SIG-M5 treated with dmso at 0.1 percent for 504 hours (cell line): ENCODE measurements around the gene CHTF18.

ENCODE experiments used
- DNase-seq: peaks from one replicate; lab custom pipeline; 2025; ENCODE audit not compliant: unreplicated experiment; lab: John Stamatoyannopoulos, UW

Gene CHTF18

DNA sequence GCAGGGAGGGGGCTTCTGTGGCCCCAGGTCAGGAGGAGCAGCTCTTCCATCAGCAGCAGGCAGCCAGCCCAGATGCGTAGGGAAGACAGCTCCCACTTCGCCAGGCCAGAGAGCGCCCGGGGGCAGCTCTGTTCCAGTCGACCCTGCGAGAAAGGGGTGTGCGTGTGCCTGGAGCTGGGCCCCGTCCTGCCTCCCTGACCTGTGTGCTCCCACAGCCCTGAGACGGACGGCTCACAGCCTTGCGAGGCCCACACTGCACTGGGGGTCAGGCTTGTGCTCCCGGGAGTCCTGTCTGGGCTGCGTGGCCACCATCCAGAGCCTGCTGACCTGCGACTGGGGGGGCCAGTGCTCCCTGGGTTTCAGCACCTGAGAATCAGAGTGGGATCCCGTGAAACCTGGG lies 28.4 kb upstream of the CHTF18 start:
- DNase-seq = no peak

DNA sequence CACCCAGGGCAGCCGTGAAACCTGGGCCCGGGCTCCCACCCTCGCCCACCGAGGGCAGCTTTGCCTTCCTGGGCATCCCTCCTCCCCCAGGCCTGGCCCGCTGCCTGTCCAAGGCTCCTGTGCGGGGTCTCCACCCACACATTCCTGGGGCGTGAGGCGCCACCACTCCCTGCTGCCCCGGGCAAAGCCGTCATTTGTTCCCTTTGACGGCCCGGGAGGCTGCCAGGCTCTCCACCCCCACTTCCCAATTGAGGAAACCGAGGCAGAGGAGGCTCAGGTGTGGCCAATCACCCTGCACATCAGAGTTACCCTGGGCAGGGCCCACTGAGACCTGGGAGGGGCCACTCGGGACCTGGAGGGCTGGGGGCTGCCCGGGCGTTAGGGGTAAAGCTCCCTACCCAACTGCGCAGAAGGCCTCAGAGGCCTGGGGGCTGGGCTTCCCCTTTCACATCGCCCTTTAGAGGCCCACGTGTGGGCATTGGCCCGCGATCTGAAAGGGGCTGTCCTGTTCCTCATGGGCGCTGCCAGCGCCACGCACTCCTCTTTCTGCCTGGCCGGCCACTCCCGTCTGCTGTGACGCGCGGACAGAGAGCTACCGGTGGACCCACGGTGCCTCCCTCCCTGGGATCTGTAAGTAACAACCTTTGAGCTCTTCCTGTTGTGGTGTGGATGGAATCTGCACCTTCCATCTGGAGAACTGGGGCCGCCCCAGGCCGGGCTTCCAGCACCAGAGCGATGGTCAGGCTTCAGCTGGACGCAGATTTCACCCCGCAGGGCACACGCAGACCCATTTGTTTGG lies 27.7 kb upstream of the CHTF18 start, which contains the start of gene MSLN:
MSLN (plus strand) TSS at position 190 of the 799 bp plus-strand sequence. CDS start 1,947 bp downstream, outside the sequence.
- no peak for DNase-seq

DNA sequence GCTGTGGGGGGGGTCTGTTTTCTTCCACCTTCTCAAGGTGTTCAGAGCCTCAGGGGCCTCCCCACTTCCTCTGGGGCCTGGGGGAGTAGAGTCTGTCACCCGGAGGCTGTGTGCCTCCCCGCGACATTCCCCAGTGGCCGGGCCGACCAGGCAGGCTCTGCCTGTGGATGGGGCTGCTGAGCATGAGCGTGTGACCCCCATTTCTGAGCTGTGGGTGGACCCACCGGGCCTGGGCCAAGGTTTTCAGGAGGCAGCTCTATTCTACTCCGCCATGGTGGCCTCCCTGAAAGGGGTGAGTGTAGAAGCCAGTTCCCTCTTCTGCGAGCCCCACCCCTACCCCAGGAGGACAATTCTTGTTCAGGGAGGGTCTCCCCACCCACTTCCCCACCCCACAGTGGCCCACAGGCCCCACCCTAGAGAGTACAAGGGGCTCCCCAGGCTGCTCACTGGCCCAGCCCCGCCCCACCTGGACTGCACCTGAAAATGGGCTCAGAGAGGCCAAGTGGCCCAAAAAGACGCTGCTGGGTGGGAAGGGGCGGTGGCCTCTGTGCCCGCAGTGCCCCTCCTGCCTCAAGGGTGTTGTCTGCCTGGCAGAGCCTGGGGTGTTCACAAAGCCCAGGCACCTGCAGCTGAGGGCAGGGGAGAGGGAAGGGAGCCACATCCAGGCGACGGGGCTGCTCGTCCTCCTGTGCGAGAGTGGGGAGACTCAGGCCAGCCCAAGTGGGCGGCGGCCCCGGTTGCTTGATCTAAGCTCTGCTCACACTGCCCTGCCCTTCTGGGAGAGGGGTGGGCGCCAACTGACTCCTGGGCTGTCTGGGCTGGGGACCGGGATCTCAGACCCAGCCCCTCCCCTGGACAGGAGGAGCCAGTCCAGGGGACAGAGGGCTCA lies 26.6 kb upstream of the CHTF18 start:
- DNase-seq = no peak

DNA sequence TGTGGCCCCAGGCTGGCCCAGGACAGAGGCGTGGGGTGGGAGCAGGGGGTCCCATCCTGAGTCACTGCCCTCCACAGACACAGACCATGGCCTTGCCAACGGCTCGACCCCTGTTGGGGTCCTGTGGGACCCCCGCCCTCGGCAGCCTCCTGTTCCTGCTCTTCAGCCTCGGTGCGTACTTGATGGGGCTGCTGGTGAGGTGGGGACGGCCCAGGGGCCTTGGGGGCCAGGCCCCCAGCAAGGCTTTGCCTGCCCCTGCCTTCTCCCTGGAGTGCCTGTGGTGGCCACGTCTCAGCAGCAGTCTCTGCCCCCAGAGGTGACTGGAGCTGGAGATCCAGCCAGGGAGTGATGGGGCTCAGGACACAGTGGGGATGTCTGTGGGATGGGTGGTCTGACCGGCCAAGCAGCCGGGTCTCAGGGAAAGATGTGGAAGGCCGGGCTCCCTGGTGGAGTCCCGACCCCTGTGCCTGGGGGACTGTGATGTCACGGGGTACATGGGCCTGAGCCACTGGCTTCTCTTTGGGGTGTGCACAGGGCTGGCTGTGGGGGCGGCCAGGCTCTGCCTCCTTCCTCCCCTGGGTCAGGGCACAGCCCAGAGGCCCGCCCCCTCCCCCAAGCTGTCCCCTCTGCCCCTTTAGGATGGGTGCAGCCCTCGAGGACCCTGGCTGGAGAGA lies 25.7 kb upstream of the CHTF18 start:
- DNase-seq = no peak

DNA sequence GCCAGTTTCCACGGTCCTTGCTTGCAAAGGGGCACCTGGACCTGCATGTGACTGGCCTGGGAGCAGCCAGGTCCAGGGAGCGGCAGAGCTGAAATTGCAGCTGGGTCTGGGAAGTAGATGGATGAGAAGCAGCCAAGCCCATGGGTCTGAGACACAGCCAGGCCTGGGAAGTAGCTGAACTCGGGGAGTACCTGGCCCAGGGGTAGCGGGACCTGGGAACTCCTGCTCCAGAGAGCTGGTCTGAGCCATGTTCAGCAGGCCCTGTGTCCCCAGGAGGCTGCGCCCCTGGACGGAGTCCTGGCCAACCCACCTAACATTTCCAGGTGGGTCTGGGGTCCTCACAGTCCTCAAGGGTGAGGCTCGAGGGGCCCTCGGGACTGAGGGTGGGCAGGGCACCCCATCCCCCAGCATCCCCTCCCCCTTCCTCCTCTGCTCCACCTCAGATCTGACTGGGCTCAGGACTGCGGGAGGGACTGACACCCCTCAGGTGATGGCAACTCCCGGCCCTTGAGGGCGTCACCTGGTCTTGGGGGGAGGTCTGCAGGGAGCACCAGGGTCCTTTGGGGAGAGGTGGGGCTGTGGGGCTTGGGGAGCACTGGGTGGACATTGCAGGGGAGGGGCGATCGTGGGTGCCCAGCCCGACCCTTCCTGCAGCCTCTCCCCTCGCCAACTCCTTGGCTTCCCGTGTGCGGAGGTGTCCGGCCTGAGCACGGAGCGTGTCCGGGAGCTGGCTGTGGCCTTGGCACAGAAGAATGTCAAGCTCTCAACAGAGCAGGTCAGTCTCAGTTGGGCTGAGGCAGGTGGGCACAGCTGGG lies 24.8 kb upstream of the CHTF18 start:
- DNase-seq = no peak

DNA sequence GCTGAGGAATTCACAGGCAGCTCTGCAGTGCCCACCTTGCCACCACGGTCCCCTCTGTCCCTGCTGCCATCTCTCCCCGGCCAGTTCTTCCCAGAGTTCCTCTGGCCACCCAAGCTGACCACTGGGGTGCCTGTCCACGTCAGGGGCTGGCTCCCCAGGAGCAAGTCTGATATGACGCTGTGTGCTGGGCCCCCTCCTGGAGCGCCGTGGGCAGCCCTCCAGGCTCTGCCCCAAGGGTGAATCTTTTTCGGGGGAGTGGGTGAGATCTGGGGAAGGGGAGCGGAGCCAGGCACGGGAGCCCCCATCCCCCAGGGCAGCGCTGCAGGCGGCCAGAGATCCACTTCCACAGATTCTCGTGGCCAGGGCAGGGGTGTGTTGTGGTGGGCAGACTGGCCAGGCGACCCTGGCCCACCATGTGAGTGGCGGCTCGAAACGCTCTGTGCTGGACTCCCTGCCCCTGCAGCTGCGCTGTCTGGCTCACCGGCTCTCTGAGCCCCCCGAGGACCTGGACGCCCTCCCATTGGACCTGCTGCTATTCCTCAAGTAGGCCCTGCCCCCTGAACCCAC lies 24.2 kb upstream of the CHTF18 start:
- DNase-seq = no peak

DNA sequence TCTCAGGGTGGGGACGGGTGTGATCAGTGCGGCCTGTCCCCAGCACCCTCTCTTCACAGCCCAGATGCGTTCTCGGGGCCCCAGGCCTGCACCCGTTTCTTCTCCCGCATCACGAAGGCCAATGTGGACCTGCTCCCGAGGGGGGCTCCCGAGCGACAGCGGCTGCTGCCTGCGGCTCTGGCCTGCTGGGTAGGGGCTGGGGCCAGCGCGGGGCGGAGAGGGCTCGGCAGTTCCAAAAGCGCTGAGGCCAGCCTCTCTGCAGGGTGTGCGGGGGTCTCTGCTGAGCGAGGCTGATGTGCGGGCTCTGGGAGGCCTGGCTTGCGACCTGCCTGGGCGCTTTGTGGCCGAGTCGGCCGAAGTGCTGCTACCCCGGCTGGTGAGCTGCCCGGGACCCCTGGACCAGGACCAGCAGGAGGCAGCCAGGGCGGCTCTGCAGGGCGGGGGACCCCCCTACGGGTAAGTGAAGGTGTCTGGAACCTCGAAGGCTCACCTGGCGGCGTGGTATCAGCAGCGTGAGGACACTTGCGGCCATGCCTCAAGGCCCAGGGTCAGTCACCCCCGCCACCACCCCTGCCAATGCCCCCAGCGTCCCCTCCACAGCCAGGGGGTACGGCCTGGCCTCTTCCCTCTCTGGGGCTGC lies 23.5 kb upstream of the CHTF18 start:
- no peak for DNase-seq

DNA sequence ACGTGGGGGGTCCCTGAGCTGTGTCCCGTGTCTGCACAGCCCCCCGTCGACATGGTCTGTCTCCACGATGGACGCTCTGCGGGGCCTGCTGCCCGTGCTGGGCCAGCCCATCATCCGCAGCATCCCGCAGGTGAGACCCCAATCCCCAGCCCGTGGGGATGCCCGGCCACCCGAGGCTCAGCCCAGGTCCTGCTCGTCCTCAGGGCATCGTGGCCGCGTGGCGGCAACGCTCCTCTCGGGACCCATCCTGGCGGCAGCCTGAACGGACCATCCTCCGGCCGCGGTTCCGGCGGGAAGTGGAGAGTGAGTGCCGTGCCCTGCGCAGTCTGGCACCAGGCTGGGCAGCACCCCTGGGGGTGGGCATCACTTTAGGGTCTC lies 22.9 kb upstream of the CHTF18 start:
- no peak for DNase-seq

DNA sequence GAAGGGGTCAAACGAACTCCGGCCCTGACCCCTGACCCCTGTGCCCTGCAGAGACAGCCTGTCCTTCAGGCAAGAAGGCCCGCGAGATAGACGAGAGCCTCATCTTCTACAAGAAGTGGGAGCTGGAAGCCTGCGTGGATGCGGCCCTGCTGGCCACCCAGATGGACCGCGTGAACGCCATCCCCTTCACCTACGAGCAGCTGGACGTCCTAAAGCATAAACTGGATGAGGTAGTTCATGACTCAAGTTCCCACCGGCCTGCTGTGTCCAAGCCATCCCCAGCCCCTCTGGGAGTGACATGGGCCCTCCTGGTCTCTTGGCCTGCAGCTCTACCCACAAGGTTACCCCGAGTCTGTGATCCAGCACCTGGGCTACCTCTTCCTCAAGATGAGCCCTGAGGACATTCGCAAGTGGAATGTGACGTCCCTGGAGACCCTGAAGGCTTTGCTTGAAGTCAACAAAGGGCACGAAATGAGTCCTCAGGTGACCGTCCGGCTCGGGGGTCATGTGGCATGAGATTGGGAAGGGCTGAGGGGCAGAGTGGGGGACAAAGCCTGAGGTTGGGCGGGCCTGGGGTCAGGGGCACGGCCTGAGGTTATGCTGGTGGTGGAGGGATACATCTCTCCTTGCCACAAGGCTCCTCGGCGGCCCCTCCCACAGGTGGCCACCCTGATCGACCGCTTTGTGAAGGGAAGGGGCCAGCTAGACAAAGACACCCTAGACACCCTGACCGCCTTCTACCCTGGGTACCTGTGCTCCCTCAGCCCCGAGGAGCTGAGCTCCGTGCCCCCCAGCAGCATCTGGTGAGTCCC lies 22.2 kb upstream of the CHTF18 start:
- no peak for DNase-seq

DNA sequence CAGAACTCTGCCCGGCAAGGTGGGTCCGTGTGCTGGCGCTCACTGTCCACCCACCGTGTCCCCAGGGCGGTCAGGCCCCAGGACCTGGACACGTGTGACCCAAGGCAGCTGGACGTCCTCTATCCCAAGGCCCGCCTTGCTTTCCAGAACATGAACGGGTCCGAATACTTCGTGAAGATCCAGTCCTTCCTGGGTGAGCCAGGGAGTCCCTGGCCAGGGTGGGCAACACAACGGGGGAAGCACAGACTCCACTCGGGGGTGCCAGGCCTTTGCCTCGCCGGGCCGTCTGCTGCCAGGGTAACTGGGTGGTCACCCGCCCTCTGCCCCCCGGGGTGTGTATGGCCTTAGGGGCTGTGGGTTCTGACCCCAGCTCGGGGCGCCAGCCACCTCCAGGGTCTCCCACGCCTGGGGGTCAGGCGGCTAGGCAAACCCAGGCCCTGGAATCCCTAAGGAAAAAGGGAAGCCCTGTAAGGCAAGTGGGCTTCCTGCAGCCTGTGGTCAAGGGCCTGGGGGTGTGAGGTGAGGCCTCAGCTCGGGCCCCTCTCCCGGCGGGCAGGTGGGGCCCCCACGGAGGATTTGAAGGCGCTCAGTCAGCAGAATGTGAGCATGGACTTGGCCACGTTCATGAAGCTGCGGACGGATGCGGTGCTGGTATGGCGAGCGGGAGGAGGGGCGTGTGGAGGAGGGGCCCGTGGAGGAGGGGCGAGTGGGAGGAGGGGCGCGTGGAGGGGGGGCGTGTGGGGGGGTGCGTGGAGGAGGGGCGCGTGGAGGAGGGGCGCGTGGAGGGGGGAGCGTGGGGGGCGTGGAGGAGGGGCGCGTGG lies 21.4 kb upstream of the CHTF18 start:
- DNase-seq = no peak

DNA sequence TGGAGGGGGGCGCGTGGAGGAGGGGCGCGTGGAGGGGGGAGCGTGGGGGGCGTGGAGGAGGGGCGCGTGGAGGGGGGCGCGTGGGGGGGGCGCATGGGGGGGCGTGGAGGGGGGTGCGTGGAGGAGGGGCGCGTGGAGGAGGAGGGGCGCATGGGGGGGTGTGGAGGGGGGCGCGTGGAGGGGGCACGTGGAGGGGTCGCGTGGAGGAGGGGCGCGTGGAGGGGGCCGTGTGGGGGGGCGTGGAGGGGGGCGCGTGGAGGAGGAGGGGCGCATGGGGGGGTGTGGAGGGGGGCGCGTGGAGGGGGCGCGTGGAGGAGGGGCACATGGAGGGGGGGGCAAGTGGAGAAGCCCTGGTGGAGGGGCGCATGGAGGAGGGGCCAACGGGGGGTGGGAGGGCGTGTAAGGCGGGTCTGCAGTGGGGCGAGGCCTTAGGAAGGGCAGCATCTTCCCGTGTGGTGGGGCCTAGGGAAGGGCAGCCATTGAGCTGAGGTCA lies 20.6 kb upstream of the CHTF18 start:
- DNase-seq = no peak

DNA sequence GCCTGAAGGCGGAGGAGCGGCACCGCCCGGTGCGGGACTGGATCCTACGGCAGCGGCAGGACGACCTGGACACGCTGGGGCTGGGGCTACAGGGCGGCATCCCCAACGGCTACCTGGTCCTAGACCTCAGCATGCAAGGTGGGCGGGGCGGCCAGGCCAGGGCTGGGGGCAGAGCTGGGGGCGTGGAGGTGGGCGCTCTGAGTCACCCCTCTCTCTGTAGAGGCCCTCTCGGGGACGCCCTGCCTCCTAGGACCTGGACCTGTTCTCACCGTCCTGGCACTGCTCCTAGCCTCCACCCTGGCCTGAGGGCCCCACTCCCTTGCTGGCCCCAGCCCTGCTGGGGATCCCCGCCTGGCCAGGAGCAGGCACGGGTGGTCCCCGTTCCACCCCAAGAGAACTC lies 20.0 kb upstream of the CHTF18 start:
- no peak for DNase-seq

DNA sequence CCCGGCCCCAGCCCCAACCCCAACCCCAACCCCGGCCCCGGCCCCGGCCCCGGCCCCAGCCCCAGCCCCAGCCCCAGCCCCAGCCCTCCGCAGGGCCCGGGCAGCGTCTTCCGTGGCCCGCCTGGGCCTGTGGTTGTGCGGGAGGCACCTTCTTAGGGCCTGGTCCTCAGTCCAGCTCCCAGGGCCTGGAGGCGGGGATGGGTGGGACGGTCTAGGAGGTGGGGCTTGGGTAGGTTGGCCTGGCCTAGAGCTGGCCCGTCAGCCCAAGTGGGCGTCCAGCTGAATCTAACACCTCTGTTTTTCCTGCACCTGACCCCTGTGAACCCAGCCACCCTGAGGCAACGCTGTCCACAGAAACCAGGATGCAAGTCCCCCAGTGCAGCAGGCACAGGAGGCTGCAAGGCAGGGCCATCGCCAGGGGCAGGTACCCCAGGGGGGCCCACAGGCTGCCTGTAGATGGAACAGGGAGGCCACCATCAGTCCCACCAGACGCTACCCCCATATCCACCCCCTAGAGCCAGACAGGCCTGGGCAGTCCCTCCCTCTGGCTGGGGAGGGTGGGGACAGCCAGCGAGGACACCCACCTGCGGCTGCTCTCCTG lies 19.1 kb upstream of the CHTF18 start:
- DNase-seq = no peak

DNA sequence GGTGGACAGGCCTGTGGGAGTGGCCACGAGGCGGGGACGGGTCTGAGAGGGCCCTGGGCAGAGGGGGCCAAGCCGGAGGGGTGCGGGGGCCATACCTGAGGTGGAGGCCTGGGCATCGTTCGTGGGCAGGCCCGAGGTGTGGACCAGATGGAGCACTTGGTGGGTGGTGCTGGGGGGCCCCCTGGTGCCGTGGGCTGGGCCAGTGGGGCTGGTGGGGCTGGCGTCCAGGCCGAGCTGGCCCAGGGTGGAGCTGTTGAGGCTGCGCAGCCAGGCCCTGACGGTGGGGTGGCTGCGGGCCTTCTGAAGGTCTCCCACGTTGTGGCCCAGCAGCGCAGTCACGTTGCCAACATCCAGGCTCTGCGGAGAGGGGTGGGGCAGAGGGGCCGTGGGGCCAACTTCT lies 18.5 kb upstream of the CHTF18 start:
- no peak for DNase-seq

DNA sequence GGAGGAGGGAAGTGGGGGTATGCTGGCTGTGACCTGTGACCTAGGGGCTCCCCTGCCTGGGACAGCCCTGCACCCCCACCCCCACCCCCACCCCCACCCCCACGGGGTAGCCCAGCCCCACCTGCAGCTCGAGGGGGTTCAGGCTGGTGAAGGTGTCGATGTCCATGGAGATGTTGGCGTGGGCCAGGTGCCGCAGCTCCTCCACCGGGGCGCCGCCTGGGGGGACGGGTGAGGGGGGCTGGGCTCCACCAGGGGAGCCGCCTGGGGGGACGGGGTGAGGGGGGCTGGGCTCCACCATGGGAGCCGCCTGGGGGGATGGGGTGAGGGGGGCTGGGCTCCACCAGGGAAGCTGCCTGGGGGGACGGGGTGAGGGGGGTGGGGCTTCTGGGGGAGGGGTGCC lies 18.0 kb upstream of the CHTF18 start:
- DNase-seq = no peak

DNA sequence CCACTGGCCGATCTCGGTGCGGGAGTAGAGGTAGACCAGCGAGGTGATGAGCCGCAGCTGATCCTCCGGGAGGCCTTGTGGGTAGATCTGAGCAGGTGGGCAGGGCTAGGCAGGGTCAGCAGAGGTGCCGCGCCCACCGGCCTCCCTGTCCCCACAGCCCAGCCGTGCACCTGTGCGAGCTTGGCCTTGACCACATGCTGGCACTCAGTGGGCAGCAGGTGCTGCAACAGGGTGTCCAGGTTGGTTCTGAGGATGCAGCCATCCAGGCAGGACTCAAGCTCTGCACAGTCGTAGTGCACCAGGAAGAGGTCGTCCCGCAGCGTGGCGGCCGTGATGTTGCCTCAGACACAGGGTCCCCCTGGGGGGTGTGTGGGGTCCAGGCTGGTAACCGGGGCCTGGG lies 15.5 kb upstream of the CHTF18 start:
- no peak for DNase-seq

DNA sequence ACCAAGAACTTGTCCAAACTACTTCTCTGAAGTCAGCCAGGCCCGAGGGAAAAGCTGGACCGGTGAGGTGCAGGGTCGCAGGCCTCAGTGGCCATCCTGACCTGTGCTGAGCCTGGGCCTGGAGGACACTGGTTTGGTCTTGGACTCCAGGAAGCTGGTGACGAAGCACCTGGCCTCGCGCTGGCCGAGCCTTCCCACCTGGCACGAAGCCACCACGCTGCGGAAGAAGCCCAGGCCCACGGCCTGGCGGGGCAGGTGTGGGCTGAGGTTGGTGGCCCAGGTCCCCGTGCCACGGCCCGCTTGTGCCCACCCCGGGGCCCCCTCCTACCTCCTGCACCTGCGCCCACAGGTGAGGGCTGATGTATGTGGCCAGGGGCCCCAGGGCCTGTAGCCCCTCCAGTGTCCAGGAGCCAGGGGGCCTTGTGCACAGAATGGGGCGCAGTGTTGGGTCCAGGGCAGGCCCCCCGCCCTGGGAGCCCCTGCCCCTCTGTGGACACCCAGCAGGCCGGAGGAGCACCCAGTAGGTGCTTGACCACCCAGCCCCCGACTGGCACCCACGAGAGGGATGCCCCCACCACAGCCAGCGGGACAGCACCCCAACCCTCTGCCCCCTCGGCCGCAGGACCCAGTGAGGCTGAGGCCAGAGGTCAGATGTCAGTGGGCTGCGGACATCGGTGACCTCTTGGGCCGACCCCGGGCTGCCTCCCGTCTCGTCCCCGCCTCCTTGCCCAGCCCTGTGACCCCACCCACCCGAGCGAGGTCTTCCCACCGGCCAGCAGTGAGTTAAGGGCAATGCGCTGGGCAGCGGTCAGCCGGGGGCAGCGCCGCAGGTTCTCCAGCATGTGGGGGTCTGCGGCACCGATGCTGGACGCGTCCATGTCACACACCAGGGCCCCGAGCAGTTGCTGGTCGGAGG lies 14.1 kb upstream of the CHTF18 start:
- DNase-seq = no peak
